Stimulated activated CD4-positive, alpha-beta T cell treated with anti-CD3 and anti-CD28 coated beads, Interleukin-4, amount 100 ng/mL, for 4 hours (primary cell): Measurements from ENCODE around the gene ATP11A.

Source experiments
- DNase-seq, 2 experiments: peaks; one replicate each; pipeline ENCODE4 v3.0.0-alpha.2; 2020

Gene ATP11A

GRCh38 chr13:112917056-112917664 lies 227.3 kb downstream of the ATP11A start:
- DNase-seq = no peak

- DNase-seq = no peak
Observed at GRCh38 chr13:112917737-112918136, 227.9 kb downstream of the ATP11A start.

- DNase-seq = no peak
Observed at GRCh38 chr13:112918266-112918665, 228.4 kb downstream of the ATP11A start.

GRCh38 chr13:112918746-112919145 lies 228.9 kb downstream of the ATP11A start:
- DNase-seq = no peak

GRCh38 chr13:112923962-112924361 lies 234.1 kb downstream of the ATP11A start:
- no peak for DNase-seq

- no peak for DNase-seq
Observed at GRCh38 chr13:112924365-112924764, 234.5 kb downstream of the ATP11A start.

- DNase-seq = no peak
Observed at GRCh38 chr13:112926003-112926402, 236.2 kb downstream of the ATP11A start.

- DNase-seq = no peak
Observed at GRCh38 chr13:112926993-112927392, 237.2 kb downstream of the ATP11A start.

GRCh38 chr13:112928020-112928971 lies 238.5 kb downstream of the ATP11A start:
- no peak for DNase-seq

- DNase-seq = no peak
Observed at GRCh38 chr13:112928972-112929782, 239.3 kb downstream of the ATP11A start.

GRCh38 chr13:112929783-112930055 lies 239.9 kb downstream of the ATP11A start:
- no peak for DNase-seq

GRCh38 chr13:112930192-112930591 lies 240.4 kb downstream of the ATP11A start:
- DNase-seq = no peak

GRCh38 chr13:112931028-112931934 lies 241.4 kb downstream of the ATP11A start:
- DNase-seq = no peak

GRCh38 chr13:112932971-112933370 lies 243.1 kb downstream of the ATP11A start:
- no peak for DNase-seq

GRCh38 chr13:112933649-112934048 lies 243.8 kb downstream of the ATP11A start:
- DNase-seq = no peak

GRCh38 chr13:112934078-112934477 lies 244.2 kb downstream of the ATP11A start:
- DNase-seq = no peak
